GM18909 (cell line): Measurements from ENCODE around the gene ROMO1.
"Not testable (repeated sequence)": the region's sequence is repeated elsewhere in the genome, so short reads cannot be mapped to it uniquely, and the experiment has no call there.

Experiments used
- ATAC-seq: cut with Tn5 transposase; IDR thresholded peaks from one replicate; pipeline ENCODE4 v1.9.1; 2021; ENCODE audit warnings: mild to moderate bottlenecking; ENCODE audit not compliant: unreplicated experiment, poor library complexity

ROMO1 gene

DNA sequence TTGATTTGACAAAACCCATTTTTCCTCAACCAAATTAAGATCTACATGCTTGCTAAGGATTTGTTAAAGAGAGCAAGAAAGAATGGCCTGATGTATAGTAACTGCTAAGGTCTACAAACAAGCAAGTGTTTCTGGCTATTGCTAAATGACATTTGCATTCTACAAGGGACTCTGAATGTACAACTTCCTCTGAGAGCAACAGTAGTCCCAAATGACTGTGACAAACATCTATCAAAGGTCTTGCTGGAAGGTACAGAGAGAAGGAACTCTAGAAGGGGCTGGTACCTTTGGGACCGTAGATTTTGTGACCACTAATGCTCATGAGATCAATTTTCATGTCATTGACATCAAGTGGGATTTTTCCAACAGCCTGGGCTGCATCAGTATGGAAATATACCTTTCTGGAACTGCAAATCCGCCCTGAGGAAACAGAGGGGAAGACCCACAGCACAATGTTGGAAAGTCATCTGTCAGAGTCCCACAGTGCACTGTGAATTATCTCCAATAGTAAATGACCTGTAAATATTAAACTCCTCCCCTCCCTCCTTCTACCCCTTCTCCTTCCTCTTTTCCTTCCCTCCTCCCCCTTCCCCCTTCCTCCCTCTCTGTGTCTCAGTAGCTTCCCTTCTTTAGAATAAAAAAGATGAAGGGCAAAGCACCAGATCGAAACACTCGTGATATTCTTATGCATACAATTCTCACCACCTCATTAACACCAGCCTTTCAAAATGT lies 18.6 kb upstream of the ROMO1 start:
- ATAC-seq = no peak

DNA sequence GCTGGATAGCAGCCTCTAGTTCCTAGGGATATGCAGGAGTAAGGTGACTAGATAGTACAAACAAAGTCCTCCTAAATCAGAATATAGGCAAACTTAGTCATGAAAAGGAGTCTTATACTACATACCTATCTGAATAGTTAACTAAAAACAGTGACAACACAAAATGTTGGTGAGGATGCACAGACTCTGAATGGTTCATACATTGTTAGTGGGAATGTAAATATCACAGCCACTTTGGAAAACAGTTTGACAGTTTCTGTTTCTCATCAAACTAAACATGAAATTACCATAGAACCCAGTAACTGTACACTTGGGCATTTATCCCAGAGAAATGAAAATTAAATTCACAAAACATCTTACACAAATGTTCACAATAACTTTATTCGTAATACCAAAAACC lies 17.2 kb upstream of the ROMO1 start:
- no peak for ATAC-seq

DNA sequence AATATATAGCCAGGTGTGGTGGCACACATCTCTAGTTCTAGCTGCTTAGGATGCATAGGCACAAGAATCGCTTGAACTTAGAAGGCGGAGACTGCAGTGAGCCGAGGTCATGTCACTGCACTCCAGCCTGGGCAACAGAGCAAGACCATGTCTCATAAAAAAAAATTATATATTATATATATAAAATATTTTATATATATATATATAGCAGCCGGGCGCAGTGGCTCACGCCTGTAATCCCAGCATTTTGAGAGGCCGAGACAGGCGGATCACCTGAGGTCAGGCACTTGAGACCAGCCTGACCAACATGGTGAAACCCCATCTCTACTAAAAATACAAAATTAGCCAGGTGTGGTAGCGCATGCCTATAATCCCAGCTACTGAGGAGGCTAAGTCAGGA lies 13.8 kb upstream of the ROMO1 start:
- not testable (repeated sequence) for ATAC-seq

DNA sequence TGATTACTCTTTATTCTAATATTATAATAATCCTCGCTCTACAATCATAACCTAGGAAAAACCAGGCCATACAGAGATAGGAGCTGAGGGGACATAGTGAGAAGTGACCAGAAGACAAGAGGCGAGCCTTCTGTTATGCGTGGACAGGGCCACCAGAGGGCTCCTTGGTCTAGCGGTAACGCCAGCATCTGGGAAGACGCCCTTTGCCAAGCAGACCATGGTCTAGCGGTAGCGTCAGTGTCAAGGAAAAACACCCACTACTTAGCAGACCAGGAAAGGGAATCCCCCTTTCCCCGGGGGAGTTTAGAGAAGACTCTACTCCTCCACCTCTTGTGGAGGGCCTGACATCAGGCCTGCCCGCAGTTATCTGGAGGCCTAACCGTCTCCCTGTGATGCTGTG lies 12.3 kb upstream of the ROMO1 start:
- not testable (repeated sequence) for ATAC-seq

DNA sequence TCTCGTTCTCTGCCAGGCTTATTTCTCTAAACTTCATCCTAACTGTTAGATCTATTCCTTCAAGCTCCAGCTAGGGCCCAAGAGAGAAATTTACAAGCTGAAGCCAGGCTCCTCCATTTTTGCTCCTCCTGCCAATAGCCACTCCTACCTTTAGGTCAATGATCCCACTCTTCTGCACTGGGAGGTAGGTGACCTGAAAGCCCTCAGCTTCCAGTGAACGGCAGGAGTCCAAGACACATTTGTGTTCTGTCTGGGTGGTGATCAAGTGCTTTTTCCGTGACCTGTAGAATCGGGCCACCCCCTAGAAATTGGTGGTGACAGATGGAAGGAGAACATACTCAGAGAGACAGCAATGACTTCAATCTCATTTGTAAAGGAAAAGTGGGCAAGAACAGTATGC lies 8.9 kb upstream of the ROMO1 start:
- no peak for ATAC-seq

DNA sequence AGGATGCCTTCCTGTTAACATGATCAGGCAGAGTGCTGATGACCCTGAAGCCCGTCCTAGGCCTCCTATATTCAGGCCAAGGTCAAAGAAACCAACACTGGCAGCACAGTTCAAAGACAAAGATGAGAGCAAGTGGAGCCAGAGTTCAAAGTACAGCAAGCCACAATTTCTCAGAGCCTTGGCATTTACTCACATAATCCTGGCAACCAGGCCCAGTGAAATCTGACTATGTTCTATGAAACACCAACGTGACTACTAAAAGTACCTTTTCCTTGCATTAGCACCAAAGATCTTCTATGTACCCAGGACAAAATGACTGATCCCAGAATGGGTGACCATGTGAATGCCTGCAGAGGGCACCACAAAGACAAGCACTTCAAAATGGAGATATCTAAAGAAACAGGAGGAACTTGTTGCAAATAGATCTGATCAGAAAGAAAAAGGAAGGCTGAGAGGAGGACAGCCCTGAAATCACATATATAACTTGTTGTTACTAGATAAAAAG lies 3.9 kb upstream of the ROMO1 start:
- no peak for ATAC-seq

DNA sequence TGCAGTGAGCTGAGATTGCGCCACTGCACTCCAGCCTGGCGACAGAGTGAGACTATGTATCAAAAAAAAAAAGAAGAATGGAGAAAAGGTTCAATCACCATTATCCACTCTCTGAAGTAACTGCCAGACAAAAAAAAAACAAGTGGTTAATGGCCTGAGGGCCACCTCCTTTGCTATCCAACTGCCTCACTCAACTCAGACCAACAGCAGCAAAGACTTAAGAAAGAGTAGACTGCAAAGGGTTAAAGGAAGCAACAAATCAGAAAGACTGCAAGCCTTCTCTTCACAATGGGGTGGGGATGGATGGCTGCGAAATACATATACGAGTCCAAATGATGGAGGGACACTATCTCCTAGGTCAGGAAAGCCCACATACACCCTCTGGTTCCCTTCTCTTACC lies 3.2 kb upstream of the ROMO1 start:
- no peak for ATAC-seq

DNA sequence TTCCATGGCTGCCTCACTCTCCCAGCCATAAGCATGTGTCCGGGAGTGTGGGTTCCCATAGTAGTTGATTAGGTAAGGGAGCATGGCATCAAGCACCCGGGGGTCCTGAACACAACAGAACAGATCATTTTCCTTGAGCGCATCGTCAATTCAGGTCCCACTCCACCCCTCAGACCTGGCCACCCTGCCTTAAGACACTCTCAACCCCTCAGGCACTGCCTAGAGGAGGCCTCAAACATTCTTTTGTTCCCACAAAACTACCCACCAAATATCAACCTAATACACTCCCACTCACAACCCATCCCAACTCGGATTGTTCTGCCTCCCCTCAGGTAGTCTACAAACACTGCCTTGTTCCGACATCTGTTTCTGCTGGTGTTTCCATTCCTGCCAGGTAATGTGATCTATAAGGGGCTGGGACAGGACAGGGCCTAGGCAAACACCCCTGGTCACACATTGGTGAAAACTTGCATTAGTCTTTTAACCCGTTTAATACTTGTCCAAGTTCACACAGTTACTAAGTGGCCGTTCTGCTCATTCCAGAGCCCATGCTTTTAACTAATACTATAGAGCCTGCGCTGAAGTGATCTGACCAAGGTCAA lies 1.4 kb upstream of the ROMO1 start:
- no peak for ATAC-seq

DNA sequence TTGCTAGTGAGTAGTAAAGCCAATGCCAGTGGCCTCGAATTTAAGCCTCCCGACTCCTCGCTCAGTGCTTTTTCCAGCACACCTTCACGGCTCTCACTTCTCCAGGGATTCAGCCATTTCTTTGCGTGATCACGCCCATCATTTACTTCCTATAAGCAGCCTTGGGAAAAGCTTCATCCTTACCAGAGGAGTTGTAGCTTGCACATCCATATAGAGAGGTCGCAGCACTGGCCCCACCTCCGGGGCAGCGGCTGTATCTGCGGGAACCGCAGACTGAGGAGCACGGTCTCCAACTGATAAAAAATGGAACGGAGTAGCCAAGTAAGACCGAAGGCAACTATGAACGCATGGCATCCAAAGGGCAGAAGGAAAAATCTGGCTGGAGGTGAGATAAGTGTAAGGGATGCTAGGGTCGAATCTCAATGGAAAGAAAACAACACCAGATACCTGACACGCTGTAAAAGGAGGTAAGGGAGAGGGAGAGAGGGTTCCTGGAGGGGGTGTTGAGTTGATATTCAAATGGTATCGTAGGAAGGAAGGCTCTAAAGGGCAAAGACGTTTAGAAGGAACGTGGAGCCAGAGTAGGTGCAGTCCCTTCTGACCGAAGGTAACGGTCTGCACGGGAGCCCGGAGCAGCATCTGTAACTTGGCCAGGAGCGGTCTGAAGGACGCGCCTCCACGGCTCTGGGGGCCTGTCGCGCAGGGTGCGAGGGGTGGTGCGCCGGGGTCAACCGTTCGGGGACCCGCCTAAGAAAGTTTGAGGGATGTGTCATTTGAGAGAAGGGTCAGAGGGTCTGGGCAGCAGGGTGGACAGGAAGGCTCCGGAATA lies 693 bp upstream of the ROMO1 start:
- ATAC-seq = peak; percentile 29

DNA sequence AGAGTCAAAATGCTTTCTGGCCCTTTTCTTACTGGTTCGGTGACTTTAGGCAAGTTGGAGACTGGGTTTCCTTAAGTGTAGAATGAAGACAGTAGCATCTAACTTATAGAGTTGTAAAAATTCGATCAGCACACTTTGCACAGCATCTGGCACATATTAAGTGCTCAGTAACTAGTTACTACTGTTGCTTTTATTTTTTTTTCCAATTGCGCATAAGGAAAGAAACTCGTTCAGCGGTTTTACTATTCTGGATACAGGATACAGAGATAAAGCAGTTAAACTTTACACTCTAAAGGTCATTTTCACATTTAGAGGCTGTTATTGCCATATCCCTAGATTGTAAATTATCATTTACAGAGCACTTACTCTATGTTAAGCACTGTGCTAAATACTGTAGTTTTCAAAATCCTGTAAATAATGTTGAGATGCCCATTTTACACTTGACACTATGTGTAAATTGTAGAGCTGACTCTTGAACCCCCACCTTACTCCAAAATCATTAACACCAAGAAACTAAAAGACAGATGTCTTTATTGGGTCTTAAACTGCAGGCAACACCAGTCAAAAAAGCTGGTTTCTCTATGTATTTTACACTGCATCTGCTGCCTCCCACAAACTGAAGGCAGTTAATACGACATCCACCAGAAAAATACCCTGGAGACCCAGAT lies 886 bp downstream of the ROMO1 start:
- no peak for ATAC-seq

DNA sequence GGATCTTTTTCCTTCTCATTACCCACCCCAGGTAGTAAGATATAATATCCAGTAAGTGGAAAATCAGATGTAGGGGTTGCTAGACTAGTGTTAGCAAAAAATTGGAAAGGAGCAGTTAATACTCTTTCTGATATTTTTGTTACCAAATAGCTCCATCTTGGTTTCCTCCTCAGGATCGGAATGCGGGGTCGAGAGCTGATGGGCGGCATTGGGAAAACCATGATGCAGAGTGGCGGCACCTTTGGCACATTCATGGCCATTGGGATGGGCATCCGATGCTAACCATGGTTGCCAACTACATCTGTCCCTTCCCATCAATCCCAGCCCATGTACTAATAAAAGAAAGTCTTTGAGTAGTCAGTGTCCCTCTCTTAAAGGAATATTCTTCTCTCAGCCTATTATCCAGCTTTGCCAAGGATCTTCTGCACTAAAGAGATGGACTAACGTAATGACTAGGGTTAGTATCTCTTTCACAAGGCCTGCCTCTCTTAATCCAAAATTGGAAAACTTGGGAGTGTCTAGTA lies 1.5 kb downstream of the ROMO1 start:
- ATAC-seq = no peak

DNA sequence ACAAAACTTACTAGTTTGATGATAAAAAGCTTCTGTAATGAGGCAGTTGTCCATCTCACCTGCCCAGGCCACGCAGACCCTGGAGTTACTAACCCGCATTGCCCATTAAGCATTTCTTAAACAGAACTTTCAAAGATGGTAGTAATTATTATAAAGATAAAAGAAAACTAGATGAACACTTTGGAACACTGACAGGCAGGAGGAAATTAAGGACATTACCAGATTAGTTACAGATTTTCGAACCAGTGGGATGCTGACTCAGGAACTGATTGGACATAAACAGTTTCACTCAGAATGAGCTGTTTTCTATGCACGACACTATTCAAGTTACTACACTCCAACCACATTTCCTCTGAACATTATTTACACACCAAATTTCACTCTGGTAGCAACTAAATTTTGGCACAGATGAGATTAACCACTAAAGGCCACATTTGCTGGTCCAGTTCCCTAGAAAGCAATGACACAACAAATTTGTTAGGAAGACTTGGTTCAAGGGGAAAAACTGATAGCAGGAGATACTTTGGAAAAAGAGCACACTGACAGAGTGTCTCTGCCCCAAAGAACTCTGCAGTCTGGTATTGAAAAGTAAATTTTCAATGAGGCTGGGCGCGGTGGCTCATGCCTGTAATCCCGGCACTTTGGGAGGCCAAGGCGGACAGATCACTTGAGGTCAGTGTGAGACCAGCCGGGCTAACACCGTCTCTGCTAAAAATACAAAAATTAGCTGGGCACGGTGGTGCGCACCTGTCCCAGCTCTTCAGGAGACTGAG lies 3.0 kb downstream of the ROMO1 start:
- no peak for ATAC-seq

DNA sequence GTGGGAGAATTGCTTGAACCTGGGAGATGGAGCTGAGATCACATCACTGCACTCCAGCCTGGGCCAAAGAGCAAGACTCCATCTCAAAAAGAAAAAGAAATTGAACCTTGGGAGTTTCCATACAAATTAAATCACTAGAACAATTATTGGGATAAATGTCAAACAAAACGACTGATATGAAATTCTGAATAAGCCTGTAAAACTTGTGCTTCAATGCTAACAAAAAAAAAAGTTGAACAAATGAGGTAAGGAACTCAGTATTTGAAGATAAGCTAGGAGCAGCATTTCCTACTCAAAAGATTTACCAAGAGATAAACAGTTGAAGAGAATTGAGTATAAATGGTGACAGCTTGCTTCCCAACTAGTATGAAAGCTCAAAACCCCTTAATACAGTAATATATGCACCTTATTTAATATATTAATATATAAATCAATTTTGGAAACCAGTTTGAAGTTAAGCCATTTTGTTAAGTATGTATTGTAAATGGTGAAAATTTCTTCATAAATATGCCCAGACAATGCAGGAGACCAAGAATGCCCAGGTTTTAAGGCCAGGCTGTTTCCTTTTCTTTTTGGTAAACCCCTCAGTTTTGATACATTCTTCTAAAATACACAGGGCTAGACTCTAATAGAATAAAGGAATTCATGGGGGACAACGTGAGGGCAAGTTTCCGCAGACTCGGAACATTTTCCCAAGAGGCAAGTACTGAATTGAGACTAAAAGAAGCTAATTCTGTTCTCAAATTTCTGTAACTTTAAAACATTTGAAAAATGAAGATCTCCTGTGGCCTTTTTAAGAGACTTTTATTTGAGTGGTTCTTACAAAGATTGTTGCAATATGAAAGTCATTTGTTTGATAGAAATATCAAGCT lies 3.9 kb downstream of the ROMO1 start:
- no peak for ATAC-seq

DNA sequence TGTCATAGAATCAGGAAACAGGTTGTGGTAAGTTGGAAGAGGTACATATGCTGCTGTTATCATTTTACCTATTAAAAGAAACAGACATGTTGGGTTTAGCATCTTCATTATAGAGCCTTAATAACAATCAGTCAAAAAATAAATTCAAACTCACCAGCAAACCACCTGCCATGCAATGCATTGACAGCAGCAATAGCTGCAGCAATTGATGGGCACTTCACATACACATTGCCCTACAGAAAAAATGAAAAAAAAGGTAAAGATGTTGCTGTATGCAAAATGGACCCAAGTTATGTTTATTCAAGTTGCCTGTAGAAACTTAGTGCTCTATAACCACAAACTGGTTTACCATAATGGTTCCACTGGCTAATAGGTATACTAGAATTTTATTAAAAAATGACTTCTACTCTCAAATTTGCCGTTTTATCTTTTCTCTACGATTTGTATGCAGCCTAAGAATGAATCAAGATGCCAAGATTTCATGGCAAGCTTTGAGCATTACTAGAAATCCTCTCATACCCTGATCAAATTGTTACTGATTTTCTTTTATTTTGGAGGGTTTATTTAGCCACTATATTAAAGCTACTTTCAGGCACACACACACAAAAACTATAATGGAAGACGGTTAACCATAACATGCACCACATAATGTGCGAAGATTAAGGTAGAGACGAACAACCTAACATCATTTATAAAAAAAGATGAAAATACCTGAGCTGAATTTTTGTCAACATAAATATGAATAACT lies 5.5 kb downstream of the ROMO1 start:
- no peak for ATAC-seq

DNA sequence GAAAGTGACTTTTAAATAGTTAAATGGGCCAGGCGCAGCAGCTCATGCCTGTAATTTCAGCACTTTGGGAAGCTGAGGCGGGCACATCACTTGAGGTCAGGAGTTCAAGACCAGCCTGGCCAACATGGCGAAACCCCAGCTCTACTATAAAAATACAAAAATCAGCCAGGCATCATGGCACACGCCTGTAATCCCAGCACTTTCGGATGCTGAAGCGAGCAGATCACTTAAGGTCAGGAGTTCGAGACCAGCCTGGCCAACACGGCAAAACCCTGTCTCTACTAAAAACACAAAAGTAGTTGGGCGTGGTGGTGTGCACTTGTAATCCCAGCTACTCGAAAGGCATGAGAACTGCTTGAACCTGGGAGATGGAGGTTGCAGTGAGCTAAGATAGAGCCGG lies 6.7 kb downstream of the ROMO1 start:
- not testable (repeated sequence) for ATAC-seq

DNA sequence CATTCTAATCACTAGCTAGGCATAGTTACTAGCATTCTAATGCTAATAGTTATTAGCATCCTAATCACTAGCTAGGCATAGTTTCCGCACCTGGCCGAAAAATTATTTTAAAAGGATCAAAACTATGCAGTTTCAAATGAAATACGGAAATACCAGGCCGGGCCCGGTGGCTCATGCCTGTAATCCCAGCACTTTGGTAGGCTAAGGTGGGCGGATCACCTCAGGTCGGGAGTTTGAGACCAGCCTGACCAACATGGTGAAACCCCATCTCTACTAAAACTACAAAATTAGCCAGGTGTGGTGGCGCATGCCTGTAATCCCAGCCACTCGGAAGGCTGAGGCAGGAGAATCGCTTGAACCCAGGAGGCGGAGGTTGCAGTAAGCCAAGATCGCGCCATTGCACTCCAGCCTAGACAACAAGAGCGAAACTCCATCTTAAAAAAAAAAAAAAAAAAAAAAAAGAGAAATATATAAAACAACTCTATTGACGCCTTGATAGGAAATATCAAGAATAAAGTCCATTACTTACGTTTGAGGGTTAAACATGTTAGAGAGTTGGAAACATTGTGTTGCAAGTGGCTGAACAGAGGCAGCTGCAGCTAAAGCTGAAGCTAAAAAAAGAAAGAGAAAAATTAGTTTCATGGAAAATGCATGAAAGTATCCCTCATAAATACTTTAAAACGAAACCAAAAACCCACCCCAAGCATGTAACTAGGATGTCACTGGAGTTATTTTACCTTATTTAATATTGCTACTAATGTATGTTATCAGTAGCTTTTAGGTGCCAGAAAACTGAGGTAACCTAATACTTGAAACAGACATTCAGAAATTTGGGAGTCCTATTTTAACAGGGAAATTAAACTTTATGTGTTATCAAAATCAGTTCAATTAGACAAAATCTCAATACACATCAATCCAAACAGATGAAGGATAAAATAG lies 7.7 kb downstream of the ROMO1 start:
- ATAC-seq = not testable (repeated sequence)

DNA sequence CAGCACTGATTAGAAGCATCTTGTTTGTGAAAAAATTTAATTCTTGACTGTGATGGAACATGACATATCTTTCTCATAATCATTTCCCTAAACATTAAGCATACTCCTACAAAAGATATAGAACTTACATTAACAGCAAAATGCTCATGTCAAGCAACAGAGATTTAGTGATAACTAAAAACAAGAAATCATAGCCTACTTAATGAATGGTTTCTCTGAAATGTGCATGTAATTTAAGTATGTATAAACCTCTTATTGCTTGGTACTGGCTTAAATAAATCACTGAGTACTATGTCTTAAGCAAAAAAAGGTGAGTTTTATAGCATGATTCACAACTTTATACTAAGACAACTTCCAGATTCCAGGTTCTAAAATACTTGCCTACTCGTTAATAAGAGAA lies 9.3 kb downstream of the ROMO1 start:
- ATAC-seq = no peak
